Measurements from ENCODE around the gene SLC15A2.

GRCh38 chr3:121942116-121942786 lies 48.0 kb downstream of the SLC15A2 start:
- TF ChIP-seq CTCF (IDR thresholded peaks at IDR 0.05) = no peak
- TF ChIP-seq POLR2A (IDR thresholded peaks at IDR 0.05) = no peak

Measured in sigmoid colon (tissue), 3 donors.